Heart left ventricle (tissue), 13 donors: Measurements from ENCODE around the gene SH2D3C.

Experiments used
- POLR2A ChIP-seq, 2 donors: fragments of 450-650 bp; IDR thresholded peaks; one replicate each; pipeline ENCODE4 v1.6.1; 2017; ENCODE audit warnings: antibody characterized with exemption in 2 of 2, mild to moderate bottlenecking in 2 of 2, moderate library complexity in 2 of 2
- TF ChIP-seq, protein P1 (sequence below), 12 donors: fragments of 200-600 bp; sonication (generic) in 4 of 12; IDR thresholded peaks; one replicate each; pipeline versions ENCODE4 v1.5.0 to v1.8.0; 2018 to 2022; ENCODE audit warnings: antibody characterized with exemption in 12 of 12, mild to moderate bottlenecking in 5 of 12
- donor health status: ischemic (EF 13 %, LVEDD 7.1; RV severe dilation, severe dysfunction).
- donor health status: DM: no; HTN: yes; CAD: no.
- donor health status: DM: no; HTN: no; CAD: no.
- donor health status: ischemic (EF 25% LVEDD 6.9; RV normal size, moderate dysfunction).
- donor health status: ischemic (EF 25% LVEDD 5.7; RV mildly dilated, moderate dysfunction).
- donor health status: ischemic (EF 35%, LVEDD 5.7; RV mildly dilated, moderate dysfunction).
- donor health status: nonischemic (EF 11% LVEDD 7.7; RV severe dilation, severe dysfunction).
- donor health status: DM: yes; HTN: yes; CAD: no.
- donor health status: PGD.
- donor health status: ischemic (EF 29% LVEDD 5.4; RV normal size, mild dysfunction).
- donor health status: nonischemic (EF 23%, LVEDD 6.1; RV moderate dilation, normal function).

DNA sequence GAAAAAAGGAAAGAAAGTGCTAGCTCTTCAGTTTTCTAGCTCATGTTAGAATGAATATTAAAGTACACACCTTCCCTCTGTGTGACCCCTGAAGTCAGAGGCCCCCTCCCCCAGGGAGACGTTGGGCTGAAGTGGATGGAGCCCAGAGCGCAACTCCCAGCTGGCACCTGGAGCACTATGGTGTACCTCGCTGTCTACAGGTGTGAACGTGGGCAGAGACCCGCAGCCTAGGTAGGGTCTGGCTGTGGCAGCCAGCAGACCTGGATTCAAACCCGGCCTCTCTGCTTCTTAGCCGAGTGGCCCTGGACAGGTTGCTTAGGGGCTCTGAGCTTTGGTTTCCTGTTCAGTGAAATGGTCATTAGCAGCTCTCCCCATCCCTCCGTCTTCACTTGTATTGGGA is 49.7 kb downstream of the SH2D3C start:
- TF ChIP-seq, protein P1, sequence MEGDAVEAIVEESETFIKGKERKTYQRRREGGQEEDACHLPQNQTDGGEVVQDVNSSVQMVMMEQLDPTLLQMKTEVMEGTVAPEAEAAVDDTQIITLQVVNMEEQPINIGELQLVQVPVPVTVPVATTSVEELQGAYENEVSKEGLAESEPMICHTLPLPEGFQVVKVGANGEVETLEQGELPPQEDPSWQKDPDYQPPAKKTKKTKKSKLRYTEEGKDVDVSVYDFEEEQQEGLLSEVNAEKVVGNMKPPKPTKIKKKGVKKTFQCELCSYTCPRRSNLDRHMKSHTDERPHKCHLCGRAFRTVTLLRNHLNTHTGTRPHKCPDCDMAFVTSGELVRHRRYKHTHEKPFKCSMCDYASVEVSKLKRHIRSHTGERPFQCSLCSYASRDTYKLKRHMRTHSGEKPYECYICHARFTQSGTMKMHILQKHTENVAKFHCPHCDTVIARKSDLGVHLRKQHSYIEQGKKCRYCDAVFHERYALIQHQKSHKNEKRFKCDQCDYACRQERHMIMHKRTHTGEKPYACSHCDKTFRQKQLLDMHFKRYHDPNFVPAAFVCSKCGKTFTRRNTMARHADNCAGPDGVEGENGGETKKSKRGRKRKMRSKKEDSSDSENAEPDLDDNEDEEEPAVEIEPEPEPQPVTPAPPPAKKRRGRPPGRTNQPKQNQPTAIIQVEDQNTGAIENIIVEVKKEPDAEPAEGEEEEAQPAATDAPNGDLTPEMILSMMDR (IDR thresholded peaks at IDR 0.05): no peak
- TF ChIP-seq POLR2A (IDR thresholded peaks at IDR 0.05): no peak
